GM23248 (cell line): Measurements from ENCODE around the gene OR10H1. TPM values are rescaled to one million over a fixed set of nuclear protein-coding genes. Genes with fewer than 3 reads are reported as not detected.
"Not testable (repeated sequence)": the region's sequence is repeated elsewhere in the genome, so short reads cannot be mapped to it uniquely, and the experiment has no call there.

Source experiments
- DNase-seq: peaks from one replicate; pipeline ENCODE4 v3.0.0-alpha.2; 2015
- H2AFZ ChIP-seq: fragments of 200-600 bp; sonication (generic); 2 replicates; pipeline ENCODE4 v1.6.1; 2016; ENCODE audit warnings: antibody characterized with exemption
- H3F3A ChIP-seq: fragments of 200-600 bp; sonication (generic); 2 replicates; pipeline ENCODE4 v1.6.1; 2016; ENCODE audit warnings: mild to moderate bottlenecking, antibody characterized with exemption, mixed run types; ENCODE audit not compliant: insufficient read depth
- H3K27ac ChIP-seq: fragments of 200-600 bp; sonication (generic); 2 replicates; pipeline ENCODE4 v1.5.1; 2016; ENCODE audit warnings: mild to moderate bottlenecking
- H3K27me3 ChIP-seq: fragments of 200-600 bp; sonication (generic); replicated peaks from 2 replicates; pipeline ENCODE4 v1.6.1; 2016; ENCODE audit warnings: mild to moderate bottlenecking; ENCODE audit not compliant: insufficient read depth
- H3K36me3 ChIP-seq: fragments of 200-600 bp; sonication (generic); 2 replicates; pipeline ENCODE4 v1.6.1; 2016; ENCODE audit warnings: low read depth, mild to moderate bottlenecking
- H3K4me1 ChIP-seq: fragments of 200-600 bp; sonication (generic); 2 replicates; pipeline ENCODE4 v1.6.1; 2016; ENCODE audit warnings: mild to moderate bottlenecking; ENCODE audit not compliant: insufficient read depth
- H3K4me2 ChIP-seq: fragments of 200-600 bp; sonication (generic); one replicate; pipeline ENCODE4 v1.6.1; 2016; ENCODE audit warnings: mild to moderate bottlenecking; ENCODE audit not compliant: unreplicated experiment
- H3K4me3 ChIP-seq: fragments of 200-600 bp; sonication (generic); 2 replicates; pipeline ENCODE4 v1.5.1; 2016; ENCODE audit warnings: mild to moderate bottlenecking
- H3K79me2 ChIP-seq: fragments of 200-600 bp; sonication (generic); 2 replicates; pipeline ENCODE4 v1.6.1; 2016; ENCODE audit warnings: mild to moderate bottlenecking; ENCODE audit not compliant: insufficient read depth
- H3K9ac ChIP-seq: fragments of 200-600 bp; sonication (generic); 2 replicates; pipeline ENCODE4 v1.6.1; 2016; ENCODE audit warnings: mild to moderate bottlenecking
- H3K9me2 ChIP-seq: fragments of 200-600 bp; sonication (generic); 2 replicates; pipeline ENCODE4 v1.6.1; 2016; ENCODE audit warnings: mixed run types, mild to moderate bottlenecking, moderate library complexity; ENCODE audit not compliant: insufficient read depth
- H3K9me3 ChIP-seq: fragments of 200-600 bp; sonication (generic); one replicate; pipeline ENCODE4 v1.6.1; 2017; ENCODE audit warnings: low read depth
- H4K20me1 ChIP-seq: fragments of 200-600 bp; sonication (generic); 2 replicates; pipeline ENCODE4 v1.6.0; 2016; ENCODE audit not compliant: insufficient read depth
- EZH2 ChIP-seq: fragments of 200-600 bp; sonication (generic); IDR thresholded peaks from 2 replicates; pipeline ENCODE4 v1.6.1; 2018; ENCODE audit warnings: antibody characterized with exemption, mild to moderate bottlenecking; ENCODE audit not compliant: insufficient read depth, poor library complexity, severe bottlenecking
- EZH2phosphoT487 ChIP-seq: fragments of 200-600 bp; sonication (generic); IDR thresholded peaks from 2 replicates; pipeline ENCODE4 v1.6.1; 2018; ENCODE audit warnings: antibody characterized with exemption, moderate library complexity, mild to moderate bottlenecking, low read depth; ENCODE audit not compliant: insufficient read depth
- WGBS, 2 experiments: methylation state at CpG; one replicate each; pipeline ENCODE4 v1.1.6; 2015 to 2017; ENCODE audit warnings: low lambda C conversion rate in 2 of 2, low coverage in 1 of 2; ENCODE audit errors: missing lambda C conversion rate in 2 of 2; 5-methylcytosine and 5-hydroxymethylcytosine counted together
- in situ Hi-C: fragments of 300-500 bp; cut with MboI; formaldehyde crosslinking; loops from 2 replicates; pipeline ENCODE4 v1.15.0; 2020
- polyA plus RNA-seq: library from polyadenylated mRNA; unstranded; fragments of >200 nt; fragmentation: Nextera tagmentation; extraction: Ambion mirVana; gene quantifications from 2 replicates; pipeline ENCODE4 v1.2.1, GENCODE V29; 2016
- total RNA-seq: library from RNA; depleted of rRNA; stranded (reverse); fragments of >200 nt; shearing (Covaris generic); gene quantifications from 2 replicates; pipeline ENCODE4 v1.2.3, GENCODE V29; 2014

Gene OR10H1
- total and polyA plus RNA-seq, 2 experiments from 2014 or later, result not detected

DNA sequence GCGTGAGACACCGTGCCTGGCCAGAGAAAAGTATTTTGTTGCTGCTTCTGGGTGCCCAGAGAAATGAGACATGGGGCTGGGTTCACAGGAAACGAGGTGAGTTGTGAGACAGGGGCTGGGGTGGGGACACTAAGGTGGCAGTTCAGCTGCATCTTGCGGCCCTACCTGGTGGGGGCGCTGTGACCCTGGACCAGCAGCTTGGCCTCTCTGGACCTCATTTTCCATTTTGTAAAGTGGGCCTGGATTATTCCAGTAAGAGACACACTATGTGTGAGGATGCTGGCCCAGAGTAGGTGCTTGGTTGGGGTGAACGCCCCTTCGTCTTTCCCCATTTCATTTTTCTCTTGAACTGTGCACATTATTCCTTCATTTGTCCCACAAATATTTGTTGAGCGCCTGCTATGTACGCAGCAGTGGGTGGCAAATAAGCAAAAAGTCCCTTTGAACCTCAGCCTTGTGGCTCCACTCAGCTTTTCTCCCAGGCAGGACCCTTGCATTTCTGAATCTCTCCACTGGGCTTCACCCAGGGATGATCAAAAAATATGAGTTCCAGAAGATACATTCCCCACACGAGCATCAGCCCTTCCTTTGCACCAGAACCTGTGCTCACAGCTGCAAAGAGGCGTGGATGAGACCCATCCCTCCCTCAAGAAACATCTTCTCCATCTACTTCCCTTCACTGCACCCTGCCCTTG lies 26.6 kb upstream of the OR10H1 start:
- Histone ChIP-seq H4K20me1 (no peaks in the 10 kb centered on the region), H3K27ac (no peak overlapping the region), H3K79me2 (no peaks in the 10 kb centered on the region), H3K9me2 (no peaks in the 10 kb centered on the region), H3K9me3 (no peaks in the 10 kb centered on the region), H3K4me3 (no peak overlapping the region), H3K36me3 (no peaks in the 10 kb centered on the region), H3K9ac (no peak overlapping the region), H3K4me2 (no peak overlapping the region), H3F3A (no peaks in the 10 kb centered on the region), H3K27me3 (no peaks in the 10 kb centered on the region), H3K4me1 (no peaks in the 10 kb centered on the region), H2AFZ (no peak overlapping the region)
- TF ChIP-seq EZH2phosphoT487 (no peak), EZH2 (no peak)
- in situ Hi-C loops, result no loop called here
- no peak for DNase-seq
- WGBS, 2 experiments, result 28 to 31% methylated on average over 11 of the region's 11 CpGs

- H3F3A ChIP-seq, result no peaks in the 10 kb centered on the region
- H3K9me3 ChIP-seq, result no peaks in the 10 kb centered on the region
- H3K9me2 ChIP-seq, result no peaks in the 10 kb centered on the region
- H2AFZ ChIP-seq, result no peak overlapping the region
- no peaks in the 10 kb centered on the region; the same call in 1 of the 2 replicates for H3K4me1 ChIP-seq
- no peak overlapping the region for H3K4me2 ChIP-seq
- H3K9ac ChIP-seq, result no peak overlapping the region
- WGBS, 2 experiments, result 10 to 18% methylated on average over 2 of the region's 2 CpGs
- H3K36me3 ChIP-seq, result no peaks in the 10 kb centered on the region
- no peaks in the 10 kb centered on the region for H3K79me2 ChIP-seq
- H3K27ac ChIP-seq, result no peak overlapping the region
- TF ChIP-seq EZH2phosphoT487, result no peak
- no peak for TF ChIP-seq EZH2
- no peaks in the 10 kb centered on the region for H4K20me1 ChIP-seq
- in situ Hi-C loops, result no loop called here
- DNase-seq, result no peak
- no peaks in the 10 kb centered on the region for H3K27me3 ChIP-seq
- H3K4me3 ChIP-seq, result no peak overlapping the region
These were observed 25.4 kb upstream of the OR10H1 start for GRCh38 chr19:15840833-15841232.

- 42 to 49% methylated on average over 4 of the region's 4 CpGs for WGBS, 2 experiments
- DNase-seq, H4K20me1 ChIP-seq, H3K27me3 ChIP-seq, H3K79me2 ChIP-seq, in situ Hi-C loops, H3K9me3 ChIP-seq, H2AFZ ChIP-seq, H3K9ac ChIP-seq, H3F3A ChIP-seq, H3K4me2 ChIP-seq, H3K27ac ChIP-seq, H3K4me1 ChIP-seq, H3K36me3 ChIP-seq, H3K9me2 ChIP-seq, H3K4me3 ChIP-seq: not testable (repeated sequence)
These were observed 24.4 kb upstream of the OR10H1 start for GRCh38 chr19:15839888-15840287.

GRCh38 chr19:15838351-15838750 lies 22.9 kb upstream of the OR10H1 start:
- DNase-seq, result no peak
- H3K9me3 ChIP-seq, result no peaks in the 10 kb centered on the region
- H3K36me3 ChIP-seq, result no peaks in the 10 kb centered on the region
- H4K20me1 ChIP-seq, result no peaks in the 10 kb centered on the region
- no peaks in the 10 kb centered on the region for H3K9me2 ChIP-seq
- H3K27ac ChIP-seq, result no peak overlapping the region
- 98 to 99% methylated on average over 3 of the region's 3 CpGs for WGBS, 2 experiments
- no peak overlapping the region for H2AFZ ChIP-seq
- no peaks in the 10 kb centered on the region for H3F3A ChIP-seq
- TF ChIP-seq EZH2phosphoT487 (no peak), EZH2 (no peak)
- H3K79me2 ChIP-seq, result no peaks in the 10 kb centered on the region
- H3K27me3 ChIP-seq, result no peaks in the 10 kb centered on the region
- in situ Hi-C loops, result no loop called here
- H3K4me1 ChIP-seq, result no peaks in the 10 kb centered on the region; the same call in 1 of the 2 replicates
- H3K9ac ChIP-seq, result no peak overlapping the region
- H3K4me3 ChIP-seq, result no peak overlapping the region
- no peak overlapping the region for H3K4me2 ChIP-seq
